GM12878 (cell line): ENCODE data around the gene TNFRSF11A. TPM values are rescaled to one million over a fixed set of nuclear protein-coding genes. Genes with fewer than 3 reads are reported as not detected.

Experiments
- ATAC-seq: fragments of 200-7000 bp; cut with Tn5 transposase; 3 replicates; pipeline ENCODE4 v1.9.1; 2020; ENCODE audit warnings: mild to moderate bottlenecking, moderate library complexity
- BruUV-seq: library from RNA; stranded (reverse); fragments of 400-500 nt; replicated peaks from 2 replicates; lab custom pipeline; 2021; lab: Mats Ljungman, UMichigan
- CTCF ChIA-PET: fragments of 300-600 bp; sonication (Branson Sonifier 250); formaldehyde crosslinking; extraction: SDS; loops from one replicate; lab custom pipeline; 2021; ENCODE audit warnings: inconsistent platforms; lab: Yijun Ruan, JAX
- POLR2A ChIA-PET: fragments of 350-600 bp; formaldehyde crosslinking; extraction: SDS; loops from one replicate; lab custom pipeline; 2021; ENCODE audit warnings: inconsistent platforms; lab: Charles Lee
- RAD21 ChIA-PET: fragments of 300-600 bp; sonication (Branson Sonifier 250); formaldehyde crosslinking; loops from one replicate; lab custom pipeline; 2023; ENCODE audit warnings: antibody characterized with exemption; ENCODE audit not compliant: unreplicated experiment; lab: Charles Lee
- SMC1A ChIA-PET: fragments of 300-600 bp; sonication (Branson Sonifier 250); formaldehyde crosslinking; loops from one replicate; lab custom pipeline; 2023; ENCODE audit not compliant: unreplicated experiment, uncharacterized antibody; lab: Charles Lee
- DNase-seq: peaks from one replicate; pipeline ENCODE4 v3.0.0-alpha.2; 2011; ENCODE audit warnings: low read depth, low spot score
- FAIRE-seq: peaks from 3 replicates; lab custom pipeline; 2011; peaks lifted over from hg19 to GRCh38; lab: Jason Lieb, UNC
- H2AFZ ChIP-seq: 2 replicates; pipeline ENCODE4 v1.6.0; 2011; ENCODE audit warnings: low read depth, low read length, control low read depth; ENCODE audit not compliant: control insufficient read depth
- H3K27ac ChIP-seq: 2 replicates; pipeline ENCODE4 v1.5.1; 2011; ENCODE audit warnings: control low read depth; ENCODE audit not compliant: control insufficient read depth, insufficient read depth
- H3K27me3 ChIP-seq, 2 experiments: replicated peaks in 1 of 2; 2 replicates each; pipeline versions ENCODE4 v1.6.0 to v1.6.1; 2011; ENCODE audit warnings: low read length in 1 of 2; ENCODE audit not compliant: control insufficient read depth in 2 of 2, insufficient read depth in 2 of 2
- H3K36me3 ChIP-seq, 2 experiments: 2 replicates each; pipeline ENCODE4 v1.5.1; 2011; ENCODE audit warnings: low read length in 1 of 2; ENCODE audit not compliant: control insufficient read depth in 2 of 2, insufficient read depth in 2 of 2
- H3K4me1 ChIP-seq: 2 replicates; pipeline ENCODE4 v1.6.1; 2011; ENCODE audit warnings: mild to moderate bottlenecking, low read length, moderate library complexity, mixed read lengths; ENCODE audit not compliant: control insufficient read depth, insufficient read depth
- H3K4me2 ChIP-seq: 2 replicates; pipeline ENCODE4 v1.6.0; 2011; ENCODE audit warnings: control low read depth; ENCODE audit not compliant: control insufficient read depth, insufficient read depth
- H3K4me3 ChIP-seq: fragments of 200-600 bp; sonication (generic); 2 replicates; pipeline ENCODE4 v1.5.1; 2016
- H3K79me2 ChIP-seq: 2 replicates; pipeline ENCODE4 v1.6.0; 2011; ENCODE audit warnings: low read length; ENCODE audit not compliant: control insufficient read depth, insufficient read depth
- H3K9ac ChIP-seq: 2 replicates; pipeline ENCODE4 v1.8.0; 2011; ENCODE audit warnings: low read length, control low read depth, mixed read lengths; ENCODE audit not compliant: control insufficient read depth, insufficient read depth
- H3K9me3 ChIP-seq: replicated peaks from 3 replicates; pipeline ENCODE4 v1.5.1; 2011; ENCODE audit warnings: mild to moderate bottlenecking, low read length; ENCODE audit not compliant: control insufficient read depth, insufficient read depth
- H4K20me1 ChIP-seq: 2 replicates; pipeline ENCODE4 v1.6.0; 2011; ENCODE audit not compliant: control insufficient read depth, insufficient read depth
- CBX5 ChIP-seq: sonication (generic); IDR thresholded peaks from 2 replicates; pipeline ENCODE4 v1.6.1; 2016; ENCODE audit warnings: low read depth, moderate library complexity, mild to moderate bottlenecking, inconsistent platforms
- GABPA ChIP-seq: IDR thresholded peaks from 2 replicates; pipeline ENCODE4 v1.6.1; 2014; ENCODE audit warnings: antibody characterized with exemption, low read depth, mild to moderate bottlenecking, inconsistent platforms
- HCFC1 ChIP-seq: fragments of 150-350 bp; IDR thresholded peaks from 2 replicates; pipeline ENCODE4 v1.6.1; 2014; ENCODE audit warnings: low read length
- NRF1 ChIP-seq: conservative IDR thresholded peaks from 2 replicates; pipeline ENCODE4 v1.6.1; 2011; ENCODE audit warnings: mild to moderate bottlenecking, low read depth, low read length, improper control_type of control experiment
- PML ChIP-seq: IDR thresholded peaks from 2 replicates; pipeline ENCODE4 v1.6.1; 2012; ENCODE audit warnings: low read length, inconsistent platforms
- POLR2AphosphoS2 ChIP-seq: IDR thresholded peaks from 2 replicates; pipeline ENCODE4 v1.6.1; 2011; ENCODE audit warnings: low read depth, mild to moderate bottlenecking, low read length, improper control_type of control experiment, moderate library complexity
- RFX5 ChIP-seq: IDR thresholded peaks from 2 replicates; pipeline ENCODE4 v1.6.1; 2011; ENCODE audit warnings: low read depth, low read length, improper control_type of control experiment
- SP1 ChIP-seq: IDR thresholded peaks from one replicate; pipeline ENCODE4 v1.6.1; 2011; ENCODE audit warnings: low read depth, low read length
- SPI1 ChIP-seq: IDR thresholded peaks from 2 replicates; pipeline ENCODE4 v1.6.1; 2011; ENCODE audit warnings: low read depth, mild to moderate bottlenecking, low read length, moderate library complexity, borderline replicate concordance; ENCODE audit not compliant: insufficient read depth
- TCF7 ChIP-seq: IDR thresholded peaks from 2 replicates; pipeline ENCODE4 v1.6.1; 2014; ENCODE audit warnings: antibody characterized with exemption, borderline replicate concordance
- ZNF217 ChIP-seq: fragments of 450-650 bp; IDR thresholded peaks from 2 replicates; pipeline ENCODE4 v1.6.1; 2017; ENCODE audit warnings: antibody characterized with exemption, mild to moderate bottlenecking
- WGBS: methylation state at CpG from one replicate; pipeline ENCODE4 v1.1.6; 2016; ENCODE audit warnings: low lambda C conversion rate; ENCODE audit not compliant: insufficient replicate concordance, insufficient coverage; ENCODE audit errors: missing lambda C conversion rate; 5-methylcytosine and 5-hydroxymethylcytosine counted together
- in situ Hi-C: fragments of 300-500 bp; cut with MboI; formaldehyde crosslinking; loops from 9 replicates; pipeline ENCODE4 v1.14.3; 2018; ENCODE audit warnings: mixed read lengths
- intact Hi-C: fragments of 100-400 bp; cut with micrococcal nuclease; formaldehyde crosslinking; loops from one replicate; pipeline ENCODE4 v1.14.2; 2022; ENCODE audit not compliant: unreplicated experiment
- polyA plus RNA-seq, 11 experiments: library from polyadenylated mRNA; depleted of rRNA in 4 of 11; unstranded in 6 of 11; stranded (reverse) in 5 of 11; fragments of >200 nt; fragmentation: Nextera tagmentation in 4 of 11; fragmentation: Illumina TruSeq in 1 of 11; extraction: Ambion mirVana in 4 of 11; extraction: Trizol in 1 of 11; gene quantifications; 1 replicate in 1 of 11; 2 replicates in 10 of 11; pipeline versions ENCODE4 v1.2.1 to v1.2.3, GENCODE V29; 2011 to 2016; ENCODE audit warnings: inconsistent platforms in 2 of 11, missing spikeins in 2 of 11, low read depth in 1 of 11
- total RNA-seq, 4 experiments: library from RNA; depleted of rRNA in 3 of 4; stranded (reverse); fragments of >200 nt in 3 of 4; fragmentation: Illumina TruSeq in 1 of 4; extraction: Trizol in 1 of 4; gene quantifications; 2 replicates each; pipeline versions ENCODE4 v1.2.1 to v1.2.3, GENCODE V29; 2013 to 2021
- TF ChIP-seq, protein P1 (sequence below): fragments of 150-350 bp; IDR thresholded peaks from 2 replicates; pipeline ENCODE4 v1.6.1; 2014; ENCODE audit warnings: mild to moderate bottlenecking, low read depth, low read length

Gene TNFRSF11A
- total and polyA plus RNA-seq, 10 of the 15 experiments (the other 5 are each of a cell fraction or from before 2014, with no cell fraction given), result 0.07 to 4.0 (median 0.23) TPM

DNA sequence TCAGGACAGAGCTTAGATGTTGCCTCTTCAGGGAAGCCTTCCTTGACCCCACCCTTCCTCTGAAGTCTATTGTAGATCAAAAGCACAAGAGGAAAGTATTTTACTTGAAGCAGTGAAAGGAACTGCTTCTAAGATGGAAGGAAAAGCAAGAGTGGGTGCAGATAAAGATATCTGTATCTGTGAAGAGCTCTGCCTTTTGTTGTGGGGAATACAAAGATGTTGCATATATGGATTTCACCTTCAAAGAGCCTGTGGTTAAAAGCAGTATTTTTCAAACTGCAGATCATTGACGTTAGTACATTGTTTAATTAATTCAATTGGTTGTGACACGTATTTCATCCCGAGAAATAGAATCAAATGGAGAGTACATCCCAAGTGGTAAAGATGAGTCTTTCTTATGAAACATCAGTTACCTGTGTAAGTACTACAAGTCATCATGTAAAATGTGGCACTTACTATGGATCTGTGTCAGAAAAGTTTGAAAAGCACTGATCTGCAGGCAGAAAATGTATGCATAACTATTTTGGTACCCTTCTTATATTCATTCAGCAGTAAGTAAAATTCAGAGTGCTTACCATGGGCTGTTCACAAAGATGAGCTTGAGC lies 24.6 kb upstream of the TNFRSF11A start:
- no peaks in the 10 kb centered on the region for H4K20me1 ChIP-seq
- H3K4me1 ChIP-seq, result peaks cover 6% of the 10 kb centered on the region; the same call in 1 of the 2 replicates
- FAIRE-seq (no peak), DNase-seq (no peak)
- no peaks in the 10 kb centered on the region for H3K79me2 ChIP-seq
- no peak overlapping the region for H3K4me3 ChIP-seq
- no TSS peak for BruUV-seq
- no peak overlapping the region for H3K9ac ChIP-seq
- in situ Hi-C loops, result no loop called here
- ChIA-PET RAD21 (no interaction called here), POLR2A (no interaction called here), CTCF (interaction anchor here (1.6 to 1.8 kb wide), 2 partner anchors 10 to 12 kb away, joined by 4 read pairs; no protein-coding TSS in a partner anchor), SMC1A (interaction anchor here (1.8 kb wide), 1 partner anchor 16 kb away, joined by 8 read pairs; no protein-coding TSS in a partner anchor)
- no peaks in the 10 kb centered on the region for H3K9me3 ChIP-seq
- intact Hi-C loops, result no loop called here
- H2AFZ ChIP-seq, result no peak overlapping the region
- no peak overlapping the region for H3K4me2 ChIP-seq
- H3K27ac ChIP-seq, result no peak overlapping the region
- peaks cover 0 to 4% of the 10 kb centered on the region in 2 experiments; a peak in 3 of 4 replicates for H3K36me3 ChIP-seq
- TF ChIP-seq, protein P1, sequence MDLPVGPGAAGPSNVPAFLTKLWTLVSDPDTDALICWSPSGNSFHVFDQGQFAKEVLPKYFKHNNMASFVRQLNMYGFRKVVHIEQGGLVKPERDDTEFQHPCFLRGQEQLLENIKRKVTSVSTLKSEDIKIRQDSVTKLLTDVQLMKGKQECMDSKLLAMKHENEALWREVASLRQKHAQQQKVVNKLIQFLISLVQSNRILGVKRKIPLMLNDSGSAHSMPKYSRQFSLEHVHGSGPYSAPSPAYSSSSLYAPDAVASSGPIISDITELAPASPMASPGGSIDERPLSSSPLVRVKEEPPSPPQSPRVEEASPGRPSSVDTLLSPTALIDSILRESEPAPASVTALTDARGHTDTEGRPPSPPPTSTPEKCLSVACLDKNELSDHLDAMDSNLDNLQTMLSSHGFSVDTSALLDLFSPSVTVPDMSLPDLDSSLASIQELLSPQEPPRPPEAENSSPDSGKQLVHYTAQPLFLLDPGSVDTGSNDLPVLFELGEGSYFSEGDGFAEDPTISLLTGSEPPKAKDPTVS, result no peak
- no peak for TF ChIP-seq TCF7
- TF ChIP-seq NRF1, result no peak
- no peak for TF ChIP-seq CBX5
- no peak for TF ChIP-seq RFX5
- TF ChIP-seq SP1, result no peak
- no peak for TF ChIP-seq ZNF217
- no peak for TF ChIP-seq POLR2AphosphoS2
- TF ChIP-seq PML, result no peak
- TF ChIP-seq GABPA, result no peak
- no peak for TF ChIP-seq SPI1
- no peak for TF ChIP-seq HCFC1
- TF ChIP-seq, all 136 proteins: peak for 0
- no peaks in the 10 kb centered on the region for H3K27me3 ChIP-seq
- ATAC-seq, result no peak
- WGBS, result 97% methylated on average over 3 of the region's 3 CpGs
